ENCODE results near the gene SLC39A10.

- TF ChIP-seq, protein P1, sequence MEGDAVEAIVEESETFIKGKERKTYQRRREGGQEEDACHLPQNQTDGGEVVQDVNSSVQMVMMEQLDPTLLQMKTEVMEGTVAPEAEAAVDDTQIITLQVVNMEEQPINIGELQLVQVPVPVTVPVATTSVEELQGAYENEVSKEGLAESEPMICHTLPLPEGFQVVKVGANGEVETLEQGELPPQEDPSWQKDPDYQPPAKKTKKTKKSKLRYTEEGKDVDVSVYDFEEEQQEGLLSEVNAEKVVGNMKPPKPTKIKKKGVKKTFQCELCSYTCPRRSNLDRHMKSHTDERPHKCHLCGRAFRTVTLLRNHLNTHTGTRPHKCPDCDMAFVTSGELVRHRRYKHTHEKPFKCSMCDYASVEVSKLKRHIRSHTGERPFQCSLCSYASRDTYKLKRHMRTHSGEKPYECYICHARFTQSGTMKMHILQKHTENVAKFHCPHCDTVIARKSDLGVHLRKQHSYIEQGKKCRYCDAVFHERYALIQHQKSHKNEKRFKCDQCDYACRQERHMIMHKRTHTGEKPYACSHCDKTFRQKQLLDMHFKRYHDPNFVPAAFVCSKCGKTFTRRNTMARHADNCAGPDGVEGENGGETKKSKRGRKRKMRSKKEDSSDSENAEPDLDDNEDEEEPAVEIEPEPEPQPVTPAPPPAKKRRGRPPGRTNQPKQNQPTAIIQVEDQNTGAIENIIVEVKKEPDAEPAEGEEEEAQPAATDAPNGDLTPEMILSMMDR (IDR thresholded peaks at IDR 0.05) = no peak
- TF ChIP-seq POLR2A (IDR thresholded peaks at IDR 0.05) = no peak
- no peak for TF ChIP-seq POLR2AphosphoS5 (IDR thresholded peaks at IDR 0.05)
Measured at GRCh38 chr2:195722075-195722474, 65.0 kb downstream of the SLC39A10 start.
